ENCODE measurements around the gene PLAGL2.
"Not testable (repeated sequence)": the region's sequence is repeated elsewhere in the genome, so short reads cannot be mapped to it uniquely, and the experiment has no call there.

PLAGL2 gene

GRCh38 chr20:32205843-32206759 is 1.4 kb downstream of the PLAGL2 start:
- TF ChIP-seq POLR2AphosphoS5 (IDR thresholded peaks at IDR 0.05; ENCODE audit: low read depth, low read length): no peak
- no peak for TF ChIP-seq SPI1 (IDR thresholded peaks at IDR 0.05; ENCODE audit: low read depth, low read length)
- no peak for TF ChIP-seq POLR2A (IDR thresholded peaks at IDR 0.05; ENCODE audit: low read depth, low read length)
- no peak for TF ChIP-seq PAX5 (IDR thresholded peaks at IDR 0.05; ENCODE audit: insufficient read depth, low read length, severe bottlenecking)
- no peak for TF ChIP-seq TAF1 (IDR thresholded peaks at IDR 0.05; ENCODE audit: low read depth, low read length)
- no peak for TF ChIP-seq POU2F2 (IDR thresholded peaks at IDR 0.05; ENCODE audit: low read depth, low read length)
- DNase-seq (ENCODE audit: insufficient read length, low spot score) (no peak), FAIRE-seq (no peak)

DNA sequence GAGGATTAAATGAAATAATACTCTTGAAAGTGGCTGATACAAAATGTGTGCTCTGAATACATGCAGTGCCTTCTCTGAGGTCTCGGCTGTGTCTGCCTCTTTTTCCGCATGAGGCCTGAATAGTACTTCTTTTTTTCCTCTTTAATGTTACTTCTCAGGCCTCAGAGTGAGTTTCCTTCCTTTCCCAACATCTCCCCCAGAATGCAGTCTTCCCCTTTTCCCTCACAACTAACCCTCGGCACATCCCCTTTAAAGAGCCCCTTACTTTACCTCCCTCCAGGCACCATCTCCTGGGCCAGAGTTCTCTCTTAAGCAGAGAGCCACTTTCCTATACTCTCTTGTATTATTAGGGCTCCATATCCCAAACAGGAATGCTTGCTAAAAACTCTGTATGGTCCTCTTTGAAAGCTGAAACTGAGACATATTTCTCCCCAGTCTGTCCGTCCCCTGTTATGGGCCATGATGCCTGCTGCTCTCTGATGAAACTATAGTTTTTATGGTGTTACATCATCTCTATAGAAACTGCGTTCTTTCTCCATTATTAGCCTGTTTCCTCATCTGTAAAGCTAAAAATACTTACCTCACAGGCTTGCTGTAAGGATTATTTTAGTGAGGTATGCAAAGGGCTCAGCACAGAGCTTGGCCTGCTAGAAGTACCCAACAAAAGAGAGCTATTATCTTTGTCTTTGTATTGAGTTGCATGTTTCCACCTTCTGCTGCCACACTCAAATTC is 2.3 kb downstream of the PLAGL2 start:
- FAIRE-seq: no peak
- TF ChIP-seq PAX5 (IDR thresholded peaks at IDR 0.05; ENCODE audit: insufficient read depth, low read length, severe bottlenecking) (no peak), SPI1 (IDR thresholded peaks at IDR 0.05; ENCODE audit: low read depth, low read length) (no peak), TAF1 (IDR thresholded peaks at IDR 0.05; ENCODE audit: low read depth, low read length) (no peak), POU2F2 (IDR thresholded peaks at IDR 0.05; ENCODE audit: low read depth, low read length) (no peak), POLR2AphosphoS5 (IDR thresholded peaks at IDR 0.05; ENCODE audit: low read depth, low read length) (no peak), POLR2A (IDR thresholded peaks at IDR 0.05; ENCODE audit: low read depth, low read length) (no peak)
- no peak for DNase-seq (ENCODE audit: insufficient read length, low spot score)

DNA sequence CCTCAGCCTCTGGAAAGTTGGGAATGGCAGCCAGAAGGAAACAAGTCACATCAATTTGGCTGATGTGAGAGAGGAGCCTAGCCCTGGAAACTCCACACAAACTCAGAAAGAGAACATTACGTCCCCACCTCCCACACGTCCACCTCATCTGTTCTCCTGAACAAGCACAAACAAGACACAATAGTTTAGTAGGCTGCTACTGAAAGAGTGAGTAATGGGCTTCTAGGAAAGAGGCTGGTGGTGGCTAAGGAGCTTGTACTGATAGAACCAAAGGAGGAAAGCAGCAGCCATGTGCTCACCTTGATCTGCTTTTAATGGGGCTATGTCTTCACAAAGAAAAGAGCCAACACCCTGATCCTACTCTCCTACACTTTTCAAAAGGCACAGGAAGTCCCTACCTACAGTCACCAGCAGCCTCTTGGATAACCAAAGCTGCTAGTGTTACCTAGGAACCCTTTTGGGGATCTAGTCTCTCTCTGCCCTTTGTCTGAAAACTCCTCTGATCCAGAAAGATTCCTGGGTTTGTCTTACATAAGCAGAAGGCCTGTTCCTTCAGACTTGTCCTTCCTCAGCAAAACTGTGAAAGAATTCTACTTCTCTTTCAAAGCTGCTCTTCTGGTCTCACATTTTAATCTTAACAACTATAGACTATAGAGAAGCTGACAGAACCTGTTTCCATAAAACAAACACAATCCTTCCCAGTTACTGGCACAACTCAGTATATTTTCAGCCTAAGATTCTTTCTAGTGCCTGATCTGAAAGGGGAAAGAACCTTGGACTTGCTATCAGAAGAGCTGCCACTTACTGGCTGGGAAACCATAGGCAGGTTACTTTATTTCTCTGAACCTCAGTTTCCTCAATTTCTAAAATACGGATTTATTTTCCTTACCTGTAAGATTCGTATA is 3.1 kb downstream of the PLAGL2 start:
- TF ChIP-seq TAF1 (IDR thresholded peaks at IDR 0.05; ENCODE audit: low read depth, low read length): 0 out of 2 replicates have a peak, but pooled peaks have one; percentile 34
- TF ChIP-seq POLR2A (IDR thresholded peaks at IDR 0.05; ENCODE audit: low read depth, low read length): no peak
- TF ChIP-seq POU2F2 (IDR thresholded peaks at IDR 0.05; ENCODE audit: low read depth, low read length): no peak
- TF ChIP-seq PAX5 (IDR thresholded peaks at IDR 0.05; ENCODE audit: insufficient read depth, low read length, severe bottlenecking): no peak
- TF ChIP-seq SPI1 (IDR thresholded peaks at IDR 0.05; ENCODE audit: low read depth, low read length): no peak
- TF ChIP-seq POLR2AphosphoS5 (IDR thresholded peaks at IDR 0.05; ENCODE audit: low read depth, low read length): peak; percentile 29; the same call in 1 of the 2 replicates
- FAIRE-seq: no peak
- no peak for DNase-seq (ENCODE audit: insufficient read length, low spot score)

DNA sequence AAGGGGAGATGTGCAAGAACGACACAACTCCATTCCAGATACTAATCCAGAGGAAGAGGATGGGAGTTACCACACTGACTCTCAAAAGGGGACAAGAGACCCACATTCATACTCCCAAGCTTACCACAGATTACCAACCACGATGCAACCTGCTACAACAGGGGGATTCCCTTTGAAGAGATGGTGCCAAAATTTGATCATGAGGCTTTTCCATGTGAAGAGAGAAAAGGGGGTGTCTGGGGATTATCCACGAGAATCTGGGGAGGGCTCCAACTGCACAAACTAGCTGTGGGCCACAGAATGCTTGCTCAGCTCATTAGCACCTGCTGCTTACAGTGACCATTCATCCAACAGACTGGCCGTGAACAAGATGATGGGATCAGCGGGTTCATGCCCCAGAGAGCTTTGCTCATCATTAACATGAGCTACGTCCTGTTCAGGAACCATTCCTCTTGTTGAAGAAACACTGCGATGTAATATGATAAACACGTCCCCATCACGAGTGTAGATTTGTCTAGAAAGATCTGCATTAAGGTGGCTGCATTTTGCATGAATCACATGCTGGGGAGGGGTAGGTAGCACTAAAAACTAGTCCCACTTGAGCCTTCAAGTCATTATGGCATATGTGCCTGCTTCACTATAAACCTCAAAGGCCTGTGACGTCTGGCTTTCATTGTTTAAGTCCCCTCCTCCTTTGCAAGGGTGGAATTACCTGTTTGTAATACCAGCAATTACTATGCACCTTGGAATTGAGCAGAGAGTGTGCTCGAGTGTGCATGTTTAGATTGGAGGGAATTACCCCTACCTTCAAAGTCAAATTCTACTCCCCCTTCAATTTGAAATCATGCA is 4.0 kb downstream of the PLAGL2 start:
- DNase-seq (ENCODE audit: insufficient read length, low spot score) (no peak), FAIRE-seq (no peak)
- TF ChIP-seq POLR2A (IDR thresholded peaks at IDR 0.05; ENCODE audit: low read depth, low read length): no peak
- TF ChIP-seq SPI1 (IDR thresholded peaks at IDR 0.05; ENCODE audit: low read depth, low read length): no peak
- no peak for TF ChIP-seq PAX5 (IDR thresholded peaks at IDR 0.05; ENCODE audit: insufficient read depth, low read length, severe bottlenecking)
- no peak for TF ChIP-seq POU2F2 (IDR thresholded peaks at IDR 0.05; ENCODE audit: low read depth, low read length)
- TF ChIP-seq TAF1 (IDR thresholded peaks at IDR 0.05; ENCODE audit: low read depth, low read length): no peak

GRCh38 chr20:32201977-32202363 is 5.6 kb downstream of the PLAGL2 start:
- TF ChIP-seq POU2F2 (IDR thresholded peaks at IDR 0.05; ENCODE audit: low read depth, low read length) (no peak), TAF1 (IDR thresholded peaks at IDR 0.05; ENCODE audit: low read depth, low read length) (no peak), SPI1 (IDR thresholded peaks at IDR 0.05; ENCODE audit: low read depth, low read length) (no peak), POLR2A (IDR thresholded peaks at IDR 0.05; ENCODE audit: low read depth, low read length) (no peak), PAX5 (IDR thresholded peaks at IDR 0.05; ENCODE audit: insufficient read depth, low read length, severe bottlenecking) (no peak), POLR2AphosphoS5 (IDR thresholded peaks at IDR 0.05; ENCODE audit: low read depth, low read length) (no peak)
- DNase-seq (ENCODE audit: insufficient read length, low spot score): no peak
- FAIRE-seq: no peak

- no peak for FAIRE-seq
- DNase-seq (ENCODE audit: insufficient read length, low spot score): no peak
- TF ChIP-seq POU2F2 (IDR thresholded peaks at IDR 0.05; ENCODE audit: low read depth, low read length) (no peak), POLR2A (IDR thresholded peaks at IDR 0.05; ENCODE audit: low read depth, low read length) (no peak), SPI1 (IDR thresholded peaks at IDR 0.05; ENCODE audit: low read depth, low read length) (no peak), PAX5 (IDR thresholded peaks at IDR 0.05; ENCODE audit: insufficient read depth, low read length, severe bottlenecking) (no peak), POLR2AphosphoS5 (IDR thresholded peaks at IDR 0.05; ENCODE audit: low read depth, low read length) (no peak), TAF1 (IDR thresholded peaks at IDR 0.05; ENCODE audit: low read depth, low read length) (no peak)
Observed at GRCh38 chr20:32201296-32201976, 6.1 kb downstream of the PLAGL2 start.

DNA sequence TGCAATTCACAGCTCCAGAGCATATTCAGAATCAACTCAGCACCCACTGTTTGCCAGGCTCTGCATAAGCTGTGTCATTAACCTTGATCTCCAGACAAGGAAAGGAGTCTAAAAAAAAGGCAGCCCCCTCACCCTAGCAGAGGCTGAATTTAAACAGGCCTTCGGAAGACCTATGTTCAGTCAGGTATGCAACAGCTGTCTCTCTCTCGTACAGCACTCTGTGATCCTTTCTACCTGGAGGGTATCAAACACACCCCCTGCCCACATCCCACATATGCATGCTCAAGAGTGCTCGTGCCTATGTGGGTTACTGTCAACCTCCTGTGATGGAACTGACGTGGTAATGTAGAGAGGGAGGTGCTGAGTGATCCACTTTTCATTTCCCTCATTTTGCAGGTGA is 8.5 kb downstream of the PLAGL2 start:
- DNase-seq (ENCODE audit: insufficient read length, low spot score) (no peak), FAIRE-seq (no peak)

DNA sequence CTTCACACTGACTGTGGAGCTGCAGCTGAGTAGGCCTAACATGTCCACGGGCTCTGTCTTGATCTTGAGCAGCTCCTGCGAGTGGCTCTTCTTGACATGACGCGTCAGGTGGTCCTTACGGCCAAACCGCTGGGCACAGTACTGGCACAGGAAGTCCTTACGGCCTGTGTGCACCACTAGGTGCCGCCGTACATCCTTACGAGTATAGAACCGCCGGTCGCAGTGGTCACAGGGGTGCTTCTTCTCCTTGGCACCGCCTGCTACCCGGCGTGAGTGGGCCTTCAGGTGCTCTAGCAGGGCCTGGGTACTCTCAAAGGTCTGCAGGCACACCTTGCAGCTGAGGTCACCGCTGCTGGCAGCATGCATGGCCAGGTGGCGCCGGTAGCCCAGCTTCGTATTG is 10.4 kb downstream of the PLAGL2 start:
- FAIRE-seq; DNase-seq (ENCODE audit: insufficient read length, low spot score): not testable (repeated sequence)

More for the DNA sequence above, 8.5 kb downstream of the PLAGL2 start:
- TF ChIP-seq TAF1 (IDR thresholded peaks at IDR 0.05; ENCODE audit: low read depth, low read length) (no peak), SPI1 (IDR thresholded peaks at IDR 0.05; ENCODE audit: low read depth, low read length) (no peak), POLR2A (IDR thresholded peaks at IDR 0.05; ENCODE audit: low read depth, low read length) (no peak), POLR2AphosphoS5 (IDR thresholded peaks at IDR 0.05; ENCODE audit: low read depth, low read length) (no peak), POU2F2 (IDR thresholded peaks at IDR 0.05; ENCODE audit: low read depth, low read length) (no peak), PAX5 (IDR thresholded peaks at IDR 0.05; ENCODE audit: insufficient read depth, low read length, severe bottlenecking) (no peak)

- FAIRE-seq; DNase-seq (ENCODE audit: insufficient read length, low spot score): not testable (repeated sequence)
Observed at GRCh38 chr20:32196613-32197012, 10.9 kb downstream of the PLAGL2 start.
